Astrocyte of the hippocampus (primary cell): Measurements from ENCODE around the gene FBXO42.

Experiments used
- DNase-seq: peaks from one replicate; pipeline ENCODE4 v3.0.0; 2011; ENCODE audit warnings: low read depth, low spot score

The FBXO42 gene

DNA sequence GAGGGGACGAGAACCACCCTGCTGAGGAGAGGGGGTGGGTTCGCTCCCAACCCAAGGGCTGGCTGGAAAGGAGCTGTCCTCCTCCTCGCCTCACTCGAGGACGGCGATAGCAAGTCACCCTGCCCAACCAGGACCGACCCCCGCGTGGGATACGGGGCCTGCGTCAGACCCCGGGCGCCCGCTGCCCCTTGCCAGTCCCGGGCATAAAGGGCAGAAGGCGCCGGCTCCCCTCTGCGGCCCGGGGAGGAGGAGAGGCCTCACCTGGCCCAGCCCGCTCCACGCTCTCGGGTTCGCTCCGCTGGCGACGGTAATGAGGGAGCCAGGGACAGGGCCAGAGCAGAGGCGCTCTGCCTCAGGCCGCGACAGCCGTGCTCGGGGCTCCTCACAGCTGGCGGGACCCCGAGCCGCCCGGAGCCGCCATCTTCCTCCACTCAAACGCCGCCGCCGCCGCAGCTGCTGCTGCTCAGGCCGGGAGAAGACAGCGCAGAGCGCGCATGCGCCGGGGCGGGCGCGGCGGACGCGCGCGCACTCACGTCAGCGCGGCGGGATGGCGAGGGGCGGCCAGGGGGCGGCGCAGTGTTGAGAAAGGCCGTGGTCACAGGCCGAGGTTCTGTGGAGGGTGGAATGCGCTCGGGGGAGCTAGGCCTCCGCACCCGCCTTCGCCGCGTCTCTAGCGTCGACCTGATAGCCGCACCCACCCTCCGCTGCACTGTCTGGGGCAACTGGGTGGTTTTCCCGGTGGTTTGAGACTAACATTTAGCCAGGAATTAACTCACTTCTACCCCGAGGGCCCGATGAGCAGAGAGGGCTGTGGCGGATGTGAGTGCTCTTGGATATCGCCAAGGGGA, at the start of gene FBXO42:
TSS of gene FBXO42 (minus strand) at position 487 of the 848 bp plus-strand sequence. CDS start 37,062 bp downstream, outside the sequence.
- peak; percentile 99 for DNase-seq

DNA sequence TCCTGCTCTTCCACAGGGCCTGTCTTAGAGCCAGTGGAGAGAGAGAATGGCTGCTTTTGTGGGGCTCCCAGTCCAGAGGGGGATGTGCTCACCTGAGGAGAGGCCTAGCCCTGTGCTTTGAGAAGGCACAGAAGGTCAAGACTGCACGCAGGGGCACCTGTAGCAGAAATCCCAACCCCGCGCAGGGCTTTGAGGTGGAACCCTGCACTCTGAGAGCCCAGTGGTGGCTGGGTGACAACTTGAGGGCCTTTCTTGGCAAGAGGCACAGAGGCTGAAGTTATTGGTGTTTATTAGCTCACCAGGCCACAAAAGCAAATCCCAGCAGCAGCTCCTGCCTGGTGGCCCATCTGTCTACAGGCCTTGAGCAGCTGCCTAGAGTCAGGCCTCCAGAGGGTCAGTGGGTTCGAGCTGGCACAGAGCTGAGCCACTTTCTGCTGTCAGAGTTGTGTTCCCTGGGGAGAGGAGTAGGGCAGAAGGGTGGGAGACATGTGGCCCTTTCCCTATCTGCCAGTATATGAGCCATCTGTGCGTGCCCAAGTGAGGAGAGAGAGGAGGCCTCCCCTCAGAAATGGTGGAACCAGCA, 46.2 kb upstream of the FBXO42 start:
- no peak for DNase-seq

- DNase-seq: no peak
These were observed 44.8 kb upstream of the FBXO42 start for GRCh38 chr1:16397120-16397519.

DNA sequence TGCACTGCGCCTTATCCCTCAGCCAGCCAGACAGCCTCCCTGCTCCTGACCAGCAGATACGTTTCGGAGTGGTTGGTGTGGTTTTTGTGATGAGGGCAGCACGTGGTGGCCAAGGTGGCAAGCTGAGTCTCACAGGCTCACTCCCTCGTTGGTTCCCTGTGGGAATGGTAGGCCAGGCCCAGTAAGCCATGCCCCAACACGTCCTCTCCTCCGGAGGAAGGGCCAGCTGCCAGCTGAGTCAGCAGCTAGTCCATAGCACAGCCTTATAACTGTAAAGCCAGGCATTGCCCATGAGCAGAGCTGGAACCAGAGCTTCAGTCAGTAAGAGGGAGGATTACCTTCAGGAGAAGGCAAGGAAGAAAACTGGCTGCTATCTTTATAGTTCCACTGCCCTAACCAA, 44.3 kb upstream of the FBXO42 start:
- peak; percentile 90 for DNase-seq

GRCh38 chr1:16394977-16395376, 42.7 kb upstream of the FBXO42 start:
- DNase-seq: no peak

- DNase-seq: no peak
These were observed 41.6 kb upstream of the FBXO42 start for GRCh38 chr1:16393570-16394521.

- DNase-seq: no peak
These were observed 40.7 kb upstream of the FBXO42 start for GRCh38 chr1:16392740-16393569.

- DNase-seq: no peak
These were observed 39.1 kb upstream of the FBXO42 start for GRCh38 chr1:16391411-16391810.

- DNase-seq: peak; percentile 50
These were observed 35.2 kb upstream of the FBXO42 start for GRCh38 chr1:16387201-16388188.

DNA sequence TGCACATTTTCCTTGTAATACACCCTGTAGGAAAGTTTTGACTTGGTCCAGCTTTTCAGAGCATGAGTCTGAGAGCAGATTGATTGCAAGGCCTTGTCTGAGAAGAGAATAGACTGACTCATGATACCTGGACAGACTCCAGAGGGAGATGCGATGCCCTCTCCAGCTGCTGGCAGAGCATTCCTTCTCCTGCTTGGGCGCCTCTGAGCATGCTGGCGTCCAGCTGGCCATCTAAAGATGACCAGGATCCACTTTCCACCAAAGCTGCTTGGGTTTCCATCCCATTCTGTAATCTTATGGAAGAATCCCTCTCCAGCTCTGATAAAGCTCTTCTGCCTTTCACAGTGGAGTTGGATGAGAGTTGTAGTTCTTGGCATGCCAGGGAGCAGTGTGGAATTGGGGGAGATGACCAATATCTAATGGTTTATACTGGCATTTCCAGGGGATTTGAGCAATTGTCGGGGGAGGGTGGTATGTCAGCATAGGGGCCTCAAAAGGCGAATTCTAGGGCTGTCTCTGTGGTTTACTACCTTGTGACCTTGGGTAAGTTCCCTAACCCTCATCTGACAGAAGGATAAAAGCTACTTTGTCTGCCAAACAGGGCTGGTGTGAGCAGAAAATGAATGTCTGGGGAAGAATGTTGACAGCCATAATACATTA, 34.3 kb upstream of the FBXO42 start:
- DNase-seq: peak; percentile 79

DNA sequence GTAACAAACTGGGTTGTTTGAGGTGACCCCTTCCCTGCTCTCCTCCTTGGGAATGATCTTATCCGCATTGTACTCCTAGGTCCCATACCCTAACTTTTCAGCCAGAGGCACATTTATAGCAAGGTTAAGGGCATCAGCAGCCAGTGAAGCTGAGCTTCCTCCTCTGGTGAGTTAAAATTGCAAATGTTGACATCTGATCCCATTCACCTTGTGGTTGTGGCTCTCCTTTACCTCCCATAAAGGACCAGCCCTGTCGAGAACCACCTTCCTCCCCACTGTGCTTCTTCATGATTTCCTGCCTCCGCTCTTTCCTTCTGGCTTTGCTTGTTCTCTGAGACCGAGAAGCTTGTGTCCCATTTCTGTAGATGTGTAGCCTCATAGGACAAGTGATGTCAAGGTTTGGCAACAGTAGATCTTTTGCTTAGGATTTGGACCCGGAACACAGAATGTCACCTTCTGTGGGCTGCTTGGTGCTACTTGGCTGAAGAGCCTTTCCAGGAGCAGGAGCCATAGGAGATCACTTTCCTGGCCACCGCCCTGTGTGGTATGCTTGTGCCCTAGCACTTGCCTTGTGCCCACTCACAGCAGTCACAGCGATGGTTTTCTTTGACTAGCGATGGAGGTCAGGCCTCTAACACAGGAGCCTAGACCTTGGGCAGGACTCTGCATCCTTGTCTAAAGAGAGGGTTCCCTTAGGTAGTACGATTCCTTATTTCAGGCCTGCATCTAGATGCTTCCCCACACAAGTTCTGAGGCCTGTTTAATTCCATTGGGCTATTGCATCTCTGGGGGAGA, 33.6 kb upstream of the FBXO42 start:
- DNase-seq: no peak

- no peak for DNase-seq
These were observed 31.6 kb upstream of the FBXO42 start for GRCh38 chr1:16383888-16384287.

DNA sequence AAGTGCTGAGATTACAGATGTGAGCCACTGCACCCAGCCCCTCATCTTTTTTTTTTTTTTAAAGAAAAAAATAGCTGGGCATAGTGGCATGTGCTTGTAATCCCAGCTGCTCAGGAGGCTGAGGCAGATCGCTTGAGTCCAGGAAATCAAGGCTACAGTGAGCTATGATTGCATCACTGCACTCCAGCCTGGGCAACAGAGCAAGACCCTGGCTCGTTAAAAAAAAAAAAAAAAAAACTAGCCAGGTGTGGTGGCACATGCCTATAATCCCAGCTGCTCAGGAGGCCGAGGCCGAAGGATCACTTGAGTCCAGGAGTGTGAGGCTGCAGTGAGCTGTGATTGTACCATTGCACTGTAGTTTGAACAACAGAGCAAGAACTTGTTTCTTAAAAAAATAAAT, 28.6 kb upstream of the FBXO42 start:
- DNase-seq: no peak

GRCh38 chr1:16378443-16378842, 26.2 kb upstream of the FBXO42 start:
- no peak for DNase-seq

GRCh38 chr1:16376971-16377370, 24.7 kb upstream of the FBXO42 start:
- no peak for DNase-seq

- DNase-seq: peak; percentile 47
These were observed 23.5 kb upstream of the FBXO42 start for GRCh38 chr1:16375521-16376340.

GRCh38 chr1:16374266-16374665, 22.0 kb upstream of the FBXO42 start:
- no peak for DNase-seq
